ENCODE results near the gene BLM.

BLM gene

GRCh38 chr15:90863987-90864386 lies 146.8 kb downstream of the BLM start:
- intact Hi-C loops (cut with DNase I): no loop called here
- DNase-seq: no peak

GRCh38 chr15:90864507-90864906 lies 147.4 kb downstream of the BLM start:
- intact Hi-C loops (cut with DNase I): no loop called here
- no peak for DNase-seq

GRCh38 chr15:90865702-90866101 lies 148.6 kb downstream of the BLM start:
- intact Hi-C loops (cut with DNase I): no loop called here
- no peak for DNase-seq
